ENCODE results near the gene TPPP3. TPM values are rescaled to one million over a fixed set of nuclear protein-coding genes. Genes with fewer than 3 reads are reported as not detected.
"Not testable (repeated sequence)": the region's sequence is repeated elsewhere in the genome, so short reads cannot be mapped to it uniquely, and the experiment has no call there.

TPPP3 gene
- total RNA-seq, 2 experiments from 2014 or later: not detected

DNA sequence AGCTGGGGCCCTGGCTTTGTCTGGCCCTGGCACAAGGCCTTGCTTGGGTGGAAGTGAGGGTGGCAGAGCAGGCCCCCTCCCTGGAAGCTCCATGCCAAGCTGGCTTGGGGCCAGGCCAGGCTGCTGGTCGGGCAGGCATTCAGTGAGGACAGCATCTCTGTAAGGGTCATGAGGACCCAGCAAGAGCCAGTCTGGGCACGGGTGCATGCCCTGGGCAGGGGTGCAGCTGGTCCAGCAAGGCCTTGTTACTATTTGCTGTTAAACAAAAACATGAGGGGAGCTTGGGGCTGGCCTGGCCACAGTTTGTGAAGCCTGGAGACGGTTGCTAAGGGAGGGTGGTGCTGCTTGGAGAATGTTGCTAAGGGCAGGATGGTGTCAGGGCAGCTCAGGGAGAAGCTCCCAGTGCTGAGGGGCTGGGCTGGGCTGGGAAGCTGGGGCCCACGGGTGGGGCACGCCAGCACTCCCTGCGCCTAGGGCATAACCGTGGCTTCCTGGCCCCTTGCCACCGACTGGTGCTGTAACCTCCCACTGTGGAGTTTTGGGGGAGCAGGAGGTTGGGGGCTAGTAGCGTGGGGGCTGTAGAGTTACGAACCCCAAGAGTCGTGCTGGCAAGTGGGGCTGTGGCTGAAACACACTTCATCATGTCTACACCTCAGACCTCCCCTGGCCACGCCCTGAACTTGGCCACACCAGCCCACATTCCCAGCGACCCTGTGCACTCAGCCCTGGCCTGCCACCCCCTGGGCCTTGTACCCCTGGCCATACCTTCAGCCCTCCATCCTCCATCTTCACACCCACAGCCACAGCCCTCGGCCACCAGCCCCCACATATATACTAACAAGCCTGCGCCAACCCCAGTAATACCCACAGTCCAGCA is 1.6 kb downstream of the TPPP3 start:
- peaks cover 32% of the 10 kb centered on the region for H3K27me3 Mint-ChIP-seq
- no peaks in the 10 kb centered on the region for H3K9me3 Mint-ChIP-seq
- no peak overlapping the region for H3K27ac Mint-ChIP-seq
- no peak overlapping the region for H3K4me3 Mint-ChIP-seq
- no peaks in the 10 kb centered on the region for H3K36me3 Mint-ChIP-seq
- H3K4me1 Mint-ChIP-seq: peaks cover 7% of the 10 kb centered on the region
- DNase-seq: no peak

DNA sequence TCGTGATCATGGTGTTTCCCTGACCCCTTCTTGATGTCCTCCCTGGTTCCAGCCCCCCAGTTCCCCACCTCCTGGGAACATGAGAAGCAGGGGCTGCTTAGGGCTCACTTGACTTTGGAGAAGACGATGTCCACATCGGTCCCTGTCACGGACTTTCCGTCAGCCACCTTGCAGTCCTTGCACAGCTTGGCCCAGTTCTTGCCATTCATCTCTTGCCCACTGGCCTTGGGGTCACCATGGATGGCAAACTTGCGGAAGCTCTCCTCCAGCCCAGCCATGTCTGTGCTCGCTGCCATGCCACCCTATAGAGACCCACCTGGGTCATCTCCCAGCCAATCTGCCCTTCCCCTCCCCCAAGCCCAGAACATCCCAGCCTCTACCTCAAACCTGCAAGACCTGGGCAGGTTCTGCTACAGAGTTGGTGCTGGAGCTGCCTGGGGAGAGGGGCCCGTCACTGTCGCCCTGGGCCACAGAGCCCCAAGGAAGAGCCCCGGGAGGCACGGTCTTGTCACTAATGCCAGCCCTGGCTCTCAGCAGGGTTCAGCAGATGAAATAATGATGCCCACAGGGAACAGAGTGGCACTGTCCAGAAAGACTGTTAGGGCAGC is 2.4 kb downstream of the TPPP3 start:
- H3K4me1 Mint-ChIP-seq: peaks cover 7% of the 10 kb centered on the region
- H3K27ac Mint-ChIP-seq: no peak overlapping the region
- peaks cover 32% of the 10 kb centered on the region for H3K27me3 Mint-ChIP-seq
- no peak for DNase-seq
- H3K4me3 Mint-ChIP-seq: no peak overlapping the region
- H3K9me3 Mint-ChIP-seq: no peaks in the 10 kb centered on the region
- no peaks in the 10 kb centered on the region for H3K36me3 Mint-ChIP-seq

DNA sequence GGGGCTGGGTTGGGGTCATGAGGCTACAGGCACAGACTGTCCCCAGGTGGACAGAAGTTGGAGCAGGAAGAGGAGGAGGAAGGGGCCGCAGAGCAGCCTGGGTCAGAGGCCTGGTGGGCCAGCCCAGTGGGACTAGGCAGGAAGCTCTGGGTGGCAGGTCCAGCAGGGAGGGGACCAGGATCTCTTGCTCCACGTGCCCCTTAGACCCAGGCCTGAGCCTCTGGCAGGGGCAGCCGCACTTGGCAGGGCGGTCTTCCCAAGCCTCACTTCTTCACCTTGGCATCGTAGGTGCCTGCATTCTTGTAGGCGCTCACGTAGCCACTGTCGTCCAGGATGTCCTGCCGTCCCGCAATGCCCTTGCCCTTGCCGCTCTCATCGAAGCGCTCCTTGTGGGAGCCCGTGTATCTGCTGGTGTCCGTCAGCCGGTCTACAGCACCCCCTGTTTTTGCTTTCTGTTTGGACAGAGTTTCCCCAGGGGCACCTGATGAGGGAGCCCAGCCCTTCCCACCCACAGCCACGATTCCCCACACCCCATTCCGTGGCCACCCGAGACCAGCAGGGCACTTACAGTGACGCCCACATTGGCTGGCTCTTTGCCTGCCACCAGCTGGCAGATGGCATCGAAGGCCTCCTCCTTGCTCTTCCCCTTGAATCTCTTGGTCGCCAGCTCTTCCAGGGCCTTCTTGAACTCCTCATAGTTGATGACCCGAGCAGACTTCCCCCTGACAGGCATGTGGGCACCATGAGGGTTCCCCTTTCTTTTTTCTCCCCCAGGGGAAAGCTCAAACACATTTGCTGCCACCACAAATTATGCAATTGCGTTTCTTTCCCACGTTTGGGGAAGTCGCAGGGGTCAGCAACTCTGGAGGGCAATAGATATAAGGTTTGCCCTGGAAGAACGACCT is 3.1 kb downstream of the TPPP3 start:
- Mint-ChIP-seq H3K4me1 (peaks cover 9% of the 10 kb centered on the region), H3K4me3 (no peak overlapping the region), H3K36me3 (no peaks in the 10 kb centered on the region), H3K27ac (no peak overlapping the region), H3K9me3 (no peaks in the 10 kb centered on the region), H3K27me3 (peaks cover 25% of the 10 kb centered on the region)
- DNase-seq: no peak

DNA sequence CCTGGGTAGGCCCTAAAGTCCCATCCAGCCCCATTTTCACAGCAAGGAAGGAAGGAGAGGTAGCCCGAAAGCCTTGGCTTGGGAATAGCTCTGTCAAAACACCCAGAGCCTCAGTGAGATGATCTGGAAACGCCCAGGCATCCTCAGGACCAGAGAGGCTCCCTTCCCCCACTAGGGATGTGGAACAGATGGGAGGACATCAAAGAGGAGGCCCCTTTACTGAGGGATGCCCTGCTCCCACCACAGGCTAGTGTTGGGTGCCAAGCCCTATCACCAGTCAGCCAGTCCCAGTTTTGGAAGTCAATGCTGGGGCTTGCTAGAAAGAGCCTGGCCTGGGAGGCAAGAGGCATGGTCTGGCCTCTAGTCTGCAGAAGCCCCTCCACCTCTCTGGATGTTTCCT is 4.7 kb downstream of the TPPP3 start:
- H3K27me3 Mint-ChIP-seq: peaks cover 12% of the 10 kb centered on the region
- DNase-seq: no peak
- peaks cover 7% of the 10 kb centered on the region for H3K4me1 Mint-ChIP-seq
- no peaks in the 10 kb centered on the region for H3K36me3 Mint-ChIP-seq
- H3K9me3 Mint-ChIP-seq: no peaks in the 10 kb centered on the region
- no peak overlapping the region for H3K4me3 Mint-ChIP-seq
- no peak overlapping the region for H3K27ac Mint-ChIP-seq

DNA sequence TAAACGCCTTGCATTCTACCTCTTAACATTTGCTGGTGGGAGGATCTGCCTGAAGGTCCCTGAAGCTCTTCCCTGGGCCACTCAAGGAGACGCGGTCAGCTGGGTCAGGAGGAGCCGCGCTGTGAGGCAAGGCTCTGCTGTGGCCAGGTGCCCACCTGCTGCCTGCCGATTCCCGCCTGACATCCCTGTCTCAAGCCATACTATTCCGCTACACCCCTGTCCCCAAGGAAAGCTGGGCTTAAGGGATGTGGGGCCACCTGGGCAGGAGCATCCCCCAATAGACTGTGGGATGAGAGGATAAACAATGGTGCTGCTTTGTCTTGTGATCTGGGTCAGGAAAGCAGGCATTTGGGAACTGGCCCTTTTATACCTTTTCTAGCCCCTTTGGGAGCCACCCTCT is 5.1 kb downstream of the TPPP3 start:
- no peaks in the 10 kb centered on the region for H3K36me3 Mint-ChIP-seq
- H3K9me3 Mint-ChIP-seq: no peaks in the 10 kb centered on the region
- peaks cover 11% of the 10 kb centered on the region for H3K27me3 Mint-ChIP-seq
- H3K4me1 Mint-ChIP-seq: peaks cover 7% of the 10 kb centered on the region
- no peak overlapping the region for H3K4me3 Mint-ChIP-seq
- no peak overlapping the region for H3K27ac Mint-ChIP-seq
- no peak for DNase-seq

DNA sequence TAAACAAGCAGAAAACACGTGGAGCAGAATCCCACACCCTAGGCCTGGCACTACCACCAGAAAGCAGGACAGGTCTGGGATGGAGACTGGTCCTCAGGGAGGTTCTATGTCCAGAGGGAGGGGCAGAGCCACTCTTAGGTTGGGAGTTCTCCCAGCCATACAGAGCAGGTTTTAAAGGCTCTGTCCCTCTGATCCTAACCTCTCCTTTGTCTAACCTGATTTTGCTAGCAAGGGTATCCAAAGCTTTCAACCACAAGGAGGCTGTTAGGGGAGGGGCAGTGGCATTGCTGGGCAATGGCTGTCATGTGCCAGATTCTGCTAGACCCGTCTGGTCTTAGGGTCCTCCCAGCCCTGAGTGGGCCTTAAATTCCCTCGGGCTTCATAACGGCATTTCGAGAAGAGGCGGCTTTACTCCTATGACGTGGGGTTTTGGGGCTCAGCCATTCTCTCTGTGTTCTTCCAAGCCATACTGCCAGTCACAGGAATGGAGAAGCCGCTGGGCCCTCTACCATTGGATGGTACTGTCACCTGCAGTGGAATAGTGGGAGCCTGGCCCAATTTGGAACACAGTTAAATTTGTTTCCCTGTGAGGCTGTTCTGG is 5.7 kb downstream of the TPPP3 start:
- Mint-ChIP-seq H3K27ac (no peak overlapping the region), H3K4me3 (no peak overlapping the region), H3K4me1 (peaks cover 7% of the 10 kb centered on the region), H3K27me3 (peaks cover 8% of the 10 kb centered on the region), H3K9me3 (no peaks in the 10 kb centered on the region), H3K36me3 (no peaks in the 10 kb centered on the region)
- no peak for DNase-seq

DNA sequence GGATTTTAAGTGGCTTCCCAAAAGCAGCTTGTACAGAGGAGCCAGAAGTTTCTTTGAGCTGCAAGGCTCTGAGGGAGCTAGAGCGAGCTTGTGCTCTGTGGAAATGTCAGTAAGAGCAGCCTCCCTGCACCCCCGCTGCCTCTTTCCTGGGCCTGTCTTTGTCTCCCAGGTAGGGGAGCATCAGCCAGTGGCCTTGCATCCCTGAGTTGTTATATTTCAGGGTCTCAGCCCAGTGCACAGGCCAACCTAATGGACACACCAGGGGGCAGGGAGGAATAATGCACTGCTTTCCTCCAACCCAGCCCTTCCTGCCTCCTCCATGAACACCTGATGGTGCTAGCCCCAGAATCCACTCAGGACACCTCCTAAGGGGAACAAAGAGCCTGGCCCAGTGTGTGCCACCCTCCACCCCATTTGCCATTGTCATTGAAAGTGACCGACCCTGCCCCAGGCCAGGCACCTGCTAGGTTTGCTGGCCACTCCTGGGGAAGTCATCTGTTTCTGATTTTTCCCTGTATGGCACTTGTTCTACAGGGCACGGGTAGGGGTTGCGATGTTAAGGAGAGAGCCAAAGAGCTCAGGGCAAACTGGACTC is 6.3 kb downstream of the TPPP3 start:
- no peak overlapping the region for H3K4me3 Mint-ChIP-seq
- H3K9me3 Mint-ChIP-seq: no peaks in the 10 kb centered on the region
- H3K27me3 Mint-ChIP-seq: peaks cover 1% of the 10 kb centered on the region
- no peaks in the 10 kb centered on the region for H3K36me3 Mint-ChIP-seq
- no peak overlapping the region for H3K27ac Mint-ChIP-seq
- peaks cover 7% of the 10 kb centered on the region for H3K4me1 Mint-ChIP-seq
- no peak for DNase-seq

DNA sequence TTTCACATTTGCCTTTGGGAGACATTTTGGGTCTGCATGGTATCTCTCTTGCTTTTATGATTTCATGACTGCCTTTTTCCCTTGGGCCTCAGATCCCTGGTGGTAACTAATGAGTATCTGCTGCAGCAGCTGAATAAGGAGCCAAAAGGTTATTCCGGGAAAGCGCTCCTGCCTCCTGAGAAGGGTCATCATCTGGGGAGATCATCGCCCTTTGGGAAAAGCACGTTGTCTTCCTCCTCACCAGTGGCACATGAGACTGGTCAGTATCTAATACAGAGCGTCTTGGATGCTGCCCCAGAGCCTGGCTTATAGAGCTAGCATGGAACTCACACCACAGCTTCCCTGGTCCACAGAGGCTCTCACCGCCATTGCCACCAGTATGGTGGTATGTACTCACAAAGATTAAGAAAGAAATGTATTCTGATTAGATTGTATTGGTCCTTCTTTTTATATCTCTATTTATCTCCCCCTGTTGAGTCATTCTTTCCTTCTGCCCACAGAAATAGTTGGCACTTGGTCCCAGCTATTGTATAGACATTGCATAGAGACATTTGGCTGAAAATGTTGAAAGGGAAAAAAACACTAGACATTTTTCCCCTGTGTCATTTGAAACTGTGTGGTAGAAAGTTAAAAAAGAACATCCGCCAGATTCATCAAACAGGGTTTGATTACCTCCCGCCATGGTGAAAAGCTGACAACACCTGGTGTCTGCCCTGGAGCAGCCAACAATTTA is 8.4 kb downstream of the TPPP3 start:
- peaks cover 7% of the 10 kb centered on the region for H3K4me1 Mint-ChIP-seq
- H3K27ac Mint-ChIP-seq: no peak overlapping the region
- DNase-seq: no peak
- H3K27me3 Mint-ChIP-seq: no peaks in the 10 kb centered on the region
- no peaks in the 10 kb centered on the region for H3K36me3 Mint-ChIP-seq
- no peaks in the 10 kb centered on the region for H3K9me3 Mint-ChIP-seq
- no peak overlapping the region for H3K4me3 Mint-ChIP-seq

DNA sequence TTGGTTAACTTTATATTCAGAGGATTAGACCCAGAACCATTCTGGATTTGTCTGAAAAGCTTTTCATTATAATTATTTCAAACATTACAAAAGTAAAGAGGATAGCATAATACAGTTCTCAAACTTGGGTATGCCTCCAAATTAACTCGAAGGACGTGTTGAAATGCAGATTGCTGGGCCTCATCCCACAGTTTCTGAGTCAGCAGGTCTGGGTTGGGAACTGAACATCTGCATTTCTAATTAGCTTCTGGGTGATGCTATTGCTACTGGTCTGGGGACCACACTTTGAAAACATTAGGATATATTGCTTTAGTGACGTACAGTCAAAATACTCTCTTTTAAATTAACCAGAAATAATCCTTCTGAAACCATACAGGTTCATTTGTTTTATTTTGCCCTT is 10.0 kb downstream of the TPPP3 start:
- Mint-ChIP-seq H3K27me3 (no peaks in the 10 kb centered on the region), H3K9me3 (no peaks in the 10 kb centered on the region), H3K27ac (no peak overlapping the region), H3K4me3 (no peak overlapping the region), H3K36me3 (no peaks in the 10 kb centered on the region), H3K4me1 (peaks cover 7% of the 10 kb centered on the region)
- no peak for DNase-seq

DNA sequence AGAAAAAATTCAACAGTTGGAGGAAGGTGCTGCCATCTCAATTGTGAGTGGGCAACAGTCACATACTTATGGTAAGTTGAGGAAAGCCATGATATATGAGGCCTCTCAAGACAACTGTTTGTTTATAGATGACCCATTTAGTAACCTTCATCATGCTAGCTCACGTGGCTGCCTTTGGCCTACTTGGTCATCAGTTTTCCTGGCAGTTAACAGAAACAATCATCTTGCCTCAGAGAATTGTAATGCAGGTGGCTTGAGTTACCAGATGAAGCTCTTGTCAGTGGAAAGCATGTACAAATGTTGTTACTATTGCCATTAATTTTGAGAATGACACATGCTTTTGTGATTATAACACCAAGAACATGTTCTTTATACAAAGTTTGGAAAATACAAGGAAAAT is 14.7 kb downstream of the TPPP3 start:
- Mint-ChIP-seq H3K27me3 (peaks cover 7% of the 10 kb centered on the region), H3K9me3 (no peaks in the 10 kb centered on the region), H3K36me3 (no peaks in the 10 kb centered on the region), H3K27ac (no peak overlapping the region), H3K4me1 (no peaks in the 10 kb centered on the region), H3K4me3 (no peak overlapping the region)
- DNase-seq: no peak

DNA sequence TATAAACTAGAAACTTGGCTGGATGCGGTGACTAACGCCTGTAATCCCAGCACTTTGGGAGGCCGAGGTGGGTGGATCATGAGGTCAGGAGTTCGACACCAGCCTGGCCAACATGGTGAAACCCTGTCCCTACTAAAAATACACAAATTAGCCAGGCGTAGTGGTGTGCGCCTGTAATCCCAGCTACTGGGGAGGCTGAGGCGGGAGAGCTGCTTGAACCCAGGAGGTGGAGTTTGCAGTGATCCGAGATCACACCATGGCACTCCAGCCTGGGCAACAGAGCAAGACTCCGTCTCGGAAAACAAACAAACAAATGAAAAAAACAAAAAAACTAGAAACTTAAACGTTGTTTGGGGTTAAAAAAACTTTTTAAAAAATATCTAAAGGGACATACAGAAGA is 17.3 kb downstream of the TPPP3 start:
- not testable (repeated sequence) for DNase-seq, H3K9me3 Mint-ChIP-seq, H3K4me1 Mint-ChIP-seq, H3K4me3 Mint-ChIP-seq, H3K27ac Mint-ChIP-seq, H3K36me3 Mint-ChIP-seq
- peaks cover 13% of the 10 kb centered on the region for H3K27me3 Mint-ChIP-seq

DNA sequence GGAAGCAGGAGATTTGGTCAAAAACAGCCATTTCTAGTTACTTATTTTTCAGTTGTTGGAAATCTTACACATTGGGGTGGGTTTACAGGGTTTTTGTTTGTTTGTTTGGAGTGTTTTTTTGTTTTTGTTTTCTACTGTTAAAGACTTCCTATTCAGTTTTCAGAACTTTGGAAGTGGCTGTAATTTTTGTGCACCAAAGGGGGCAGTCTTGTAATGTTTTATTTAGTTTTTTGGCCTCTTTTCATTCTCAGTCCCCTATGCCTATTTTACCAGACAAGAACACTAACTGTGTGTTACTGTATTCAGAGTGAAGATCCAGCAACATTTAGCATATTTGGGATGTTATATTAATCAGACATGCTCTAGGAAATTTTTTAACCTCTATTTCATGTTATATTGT is 20.6 kb downstream of the TPPP3 start:
- no peaks in the 10 kb centered on the region for H3K36me3 Mint-ChIP-seq
- no peak for DNase-seq
- no peaks in the 10 kb centered on the region for H3K4me1 Mint-ChIP-seq
- H3K9me3 Mint-ChIP-seq: no peaks in the 10 kb centered on the region
- H3K4me3 Mint-ChIP-seq: no peak overlapping the region
- H3K27me3 Mint-ChIP-seq: peaks cover 11% of the 10 kb centered on the region
- H3K27ac Mint-ChIP-seq: no peak overlapping the region

DNA sequence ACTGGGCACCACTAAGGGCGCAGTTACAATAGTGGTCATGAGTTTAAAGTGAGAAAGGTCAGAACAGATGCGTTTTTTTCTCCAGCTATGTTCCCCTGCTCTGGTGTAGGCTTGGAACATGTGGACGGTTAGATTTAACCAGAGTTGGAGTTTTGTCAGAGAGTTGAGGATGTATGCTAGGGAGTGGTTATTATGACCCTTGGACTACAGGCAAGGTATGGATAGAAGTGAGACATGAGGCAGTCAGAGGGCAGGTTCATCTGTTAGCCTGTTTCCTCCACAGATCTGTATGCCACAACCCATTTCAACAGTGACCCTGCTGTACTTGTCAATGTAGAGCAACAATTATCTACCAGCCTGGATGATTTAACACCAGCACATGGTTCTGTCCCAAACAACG is 22.6 kb downstream of the TPPP3 start:
- DNase-seq: no peak
- H3K4me1 Mint-ChIP-seq: peaks cover 2% of the 10 kb centered on the region
- H3K36me3 Mint-ChIP-seq: no peaks in the 10 kb centered on the region
- H3K4me3 Mint-ChIP-seq: no peak overlapping the region
- H3K27me3 Mint-ChIP-seq: peaks cover 6% of the 10 kb centered on the region
- H3K27ac Mint-ChIP-seq: no peak overlapping the region
- no peaks in the 10 kb centered on the region for H3K9me3 Mint-ChIP-seq

DNA sequence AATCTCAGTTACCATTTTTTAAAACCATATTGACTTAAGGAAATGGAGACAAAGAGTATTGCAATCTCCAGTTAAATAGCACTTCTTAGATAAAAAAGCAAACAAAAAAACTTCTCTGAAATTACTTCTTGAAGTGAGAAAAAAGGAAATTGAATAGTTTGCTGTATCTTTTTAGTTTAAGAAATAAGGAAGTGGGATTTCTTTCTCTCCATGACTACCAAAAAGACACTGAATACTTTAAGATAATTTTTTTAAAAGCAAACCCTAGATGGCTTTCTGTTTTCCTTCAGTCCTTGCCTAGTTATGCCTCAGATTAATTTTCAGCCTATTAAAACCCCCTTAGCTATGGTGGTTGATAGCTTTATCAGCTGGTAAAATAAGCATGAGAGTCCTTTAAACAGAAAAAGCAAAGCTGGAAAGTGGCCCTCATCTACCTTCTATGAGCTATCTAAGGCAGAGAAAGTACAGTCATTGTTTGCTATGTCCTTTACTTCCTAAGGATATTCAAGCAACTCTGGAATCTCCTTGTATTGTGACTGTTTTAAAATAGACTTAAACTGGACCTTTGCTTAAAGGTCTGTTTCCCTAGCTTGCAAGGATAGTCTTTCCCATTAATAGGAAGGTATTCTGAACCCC is 28.6 kb downstream of the TPPP3 start:
- H3K27ac Mint-ChIP-seq: peak overlapping the region; percentile 40
- DNase-seq: no peak

More for the DNA sequence above, 28.6 kb downstream of the TPPP3 start:
- Mint-ChIP-seq H3K4me1 (peaks cover 9% of the 10 kb centered on the region), H3K4me3 (no peak overlapping the region), H3K36me3 (no peaks in the 10 kb centered on the region), H3K27me3 (no peaks in the 10 kb centered on the region), H3K9me3 (no peaks in the 10 kb centered on the region)

Data from activated naive CD8-positive, alpha-beta T cell treated with anti-CD3 and anti-CD28 coated beads for 36 hours (primary cell).